Activated T-cell treated with anti-CD3 and anti-CD28 coated beads for 24 hours (primary cell): ENCODE data around the gene RSPH1.

Source experiments
- DNase-seq: peaks from one replicate; pipeline ENCODE4 v3.0.0-alpha.2; 2020; ENCODE audit warnings: low read depth

The RSPH1 gene

DNA sequence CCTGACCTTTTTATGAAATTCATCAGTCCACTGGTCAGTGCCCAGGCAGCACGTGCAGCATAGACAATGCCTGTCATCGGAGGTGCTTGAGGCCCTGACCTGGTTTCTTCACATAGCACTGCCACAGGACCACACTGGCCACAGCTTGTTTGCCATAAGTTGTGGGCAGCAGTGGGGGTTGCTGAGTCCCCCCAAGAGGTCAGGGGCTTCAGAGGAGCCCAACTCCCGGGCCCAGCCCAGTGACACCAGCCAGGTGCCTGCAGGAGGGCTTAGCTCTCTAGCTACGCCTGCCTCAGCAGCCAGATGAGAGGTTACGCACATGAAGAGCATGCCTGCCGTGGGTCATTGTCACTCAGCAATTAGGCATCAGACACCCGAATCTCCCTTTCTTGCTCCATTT, 50.7 kb downstream of the RSPH1 start:
- DNase-seq: no peak

DNA sequence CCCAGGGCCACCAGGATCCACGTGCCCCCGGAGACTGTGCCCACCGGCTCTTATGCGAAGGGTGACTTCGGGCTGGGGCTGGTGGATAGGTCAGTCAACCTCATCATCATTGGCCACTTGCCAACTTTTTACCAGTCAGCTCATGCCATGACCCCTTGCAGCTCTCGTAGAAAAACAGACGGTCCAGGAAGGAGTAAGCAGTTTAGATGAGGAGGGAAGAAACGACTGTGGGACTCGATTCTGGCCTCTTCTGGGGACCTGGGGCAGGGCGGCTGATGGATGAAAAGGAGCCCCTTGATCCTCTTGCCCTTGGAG, 51.3 kb downstream of the RSPH1 start:
- no peak for DNase-seq

GRCh38 chr21:42443876-42444744, 51.9 kb downstream of the RSPH1 start:
- DNase-seq: no peak

DNA sequence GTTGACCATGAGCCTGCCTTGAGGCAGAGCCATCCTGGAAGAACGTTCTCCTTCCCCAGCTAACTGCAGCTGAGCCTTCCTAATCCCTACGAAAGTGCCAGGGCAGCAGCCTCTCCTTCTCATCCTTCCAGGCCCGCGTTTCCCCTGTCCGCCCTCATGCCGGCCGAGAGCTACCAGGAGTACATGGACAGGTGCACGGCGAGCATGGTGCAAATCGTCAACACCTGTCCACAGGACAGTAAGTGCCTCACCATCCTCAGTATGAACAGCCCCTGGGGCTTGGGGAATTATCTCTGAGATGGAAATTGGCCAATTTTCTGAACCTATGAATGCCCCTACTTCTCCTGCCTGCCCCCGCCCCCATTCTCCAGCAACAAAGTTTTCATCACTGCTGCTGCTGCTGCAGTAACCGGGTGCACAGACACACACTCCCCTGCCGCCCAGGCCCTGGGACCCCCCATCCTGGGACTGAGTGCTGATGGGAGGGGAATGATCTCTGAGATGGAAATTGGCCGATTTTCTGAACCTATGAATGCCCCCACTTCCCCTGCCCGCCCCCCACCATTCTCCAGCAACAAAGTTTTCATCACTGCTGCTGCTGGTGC, 52.7 kb downstream of the RSPH1 start:
- DNase-seq: no peak

- no peak for DNase-seq
Observed at GRCh38 chr21:42441963-42442362, 54.1 kb downstream of the RSPH1 start.

DNA sequence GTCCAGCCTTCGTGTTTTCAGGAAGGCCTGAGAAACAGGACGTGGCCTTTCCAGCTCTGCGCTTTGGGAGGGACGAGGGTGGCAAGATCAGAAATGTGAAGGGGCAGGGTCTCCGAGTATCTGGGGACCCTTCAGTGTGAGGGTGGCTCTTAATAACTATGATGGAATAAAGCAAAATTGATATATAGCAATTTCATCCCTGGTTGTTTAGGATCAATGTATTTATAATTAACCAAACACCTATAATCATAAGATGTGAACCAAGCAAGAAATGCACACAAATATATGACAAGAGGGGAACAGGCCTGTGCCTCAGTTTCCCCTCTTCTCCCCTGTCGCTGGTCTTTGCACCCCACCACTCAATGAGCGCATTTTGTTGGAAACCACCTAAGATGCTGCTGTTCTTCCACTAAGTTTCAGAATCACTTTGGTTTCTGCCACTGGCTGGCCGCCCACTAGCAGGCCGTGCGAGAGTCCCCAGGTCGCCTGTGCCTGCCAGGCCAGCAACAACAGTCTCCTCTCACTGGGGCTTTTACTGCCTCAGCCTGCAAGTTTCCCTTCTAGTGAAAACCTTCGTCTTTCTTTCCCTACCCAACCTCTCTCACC, 55.7 kb downstream of the RSPH1 start:
- no peak for DNase-seq

- no peak for DNase-seq
Observed at GRCh38 chr21:42439284-42440186, 56.5 kb downstream of the RSPH1 start.

GRCh38 chr21:42438316-42439205, 57.5 kb downstream of the RSPH1 start:
- DNase-seq: no peak

DNA sequence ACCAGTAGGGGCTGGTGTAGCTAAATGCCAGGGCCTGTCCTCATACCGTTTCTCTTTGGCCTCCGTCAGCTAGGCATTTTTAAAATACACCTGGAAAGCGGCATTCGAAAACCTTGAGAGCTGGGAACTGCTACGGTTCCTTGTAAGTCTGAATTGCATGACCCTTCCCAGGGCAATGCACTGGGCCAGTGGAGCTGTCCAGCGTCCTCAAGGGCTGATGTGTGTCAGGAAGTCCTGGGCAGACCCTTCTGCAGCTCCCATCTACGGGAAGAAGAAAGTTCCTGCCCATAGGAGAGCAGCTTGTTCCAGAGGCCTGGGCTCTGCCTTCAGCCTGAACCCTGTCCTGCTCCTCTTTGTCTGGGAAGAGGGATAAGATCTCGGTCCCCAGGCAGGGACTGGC, 58.2 kb downstream of the RSPH1 start:
- DNase-seq: no peak

GRCh38 chr21:42436914-42437313, 59.1 kb downstream of the RSPH1 start:
- no peak for DNase-seq

GRCh38 chr21:42435833-42436232, 60.2 kb downstream of the RSPH1 start:
- no peak for DNase-seq

DNA sequence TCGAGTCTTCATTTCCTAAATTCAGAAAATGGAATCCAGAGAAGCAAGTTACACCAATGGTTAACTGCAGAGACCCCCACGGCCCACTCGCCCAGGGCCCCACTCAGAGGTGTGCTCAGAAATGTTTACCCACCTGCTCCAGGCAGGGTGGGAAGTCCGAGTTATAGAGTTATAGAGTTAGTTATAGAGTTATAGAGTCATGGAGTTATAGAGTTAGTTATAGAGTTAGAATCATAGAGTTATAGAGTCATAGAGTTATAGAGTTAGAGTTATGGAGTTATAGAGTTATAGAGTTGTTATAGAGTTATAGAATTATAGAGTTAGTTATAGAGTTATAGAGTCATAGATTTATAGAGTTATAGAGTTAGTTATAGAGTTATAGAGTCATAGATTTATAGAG, 60.6 kb downstream of the RSPH1 start:
- DNase-seq: no peak

DNA sequence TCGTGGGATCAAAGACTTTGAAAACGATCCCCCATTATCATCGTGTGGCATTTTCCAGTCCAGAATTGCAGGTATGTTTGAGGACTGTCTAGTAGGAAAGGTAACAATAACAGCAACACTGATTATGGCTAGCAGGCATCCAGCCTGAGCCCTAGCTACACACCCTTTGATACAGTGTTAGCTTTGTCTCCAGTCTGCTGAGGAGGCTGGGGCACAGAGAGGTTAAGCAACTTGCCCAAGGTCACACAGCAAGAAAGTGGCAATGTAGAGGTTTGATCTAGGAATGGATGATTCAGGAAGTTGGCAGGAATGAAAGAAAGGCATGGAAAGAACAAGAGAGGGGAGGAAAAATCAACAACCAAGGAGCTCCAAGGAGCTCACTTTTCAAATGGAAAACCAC, 61.1 kb downstream of the RSPH1 start:
- no peak for DNase-seq

DNA sequence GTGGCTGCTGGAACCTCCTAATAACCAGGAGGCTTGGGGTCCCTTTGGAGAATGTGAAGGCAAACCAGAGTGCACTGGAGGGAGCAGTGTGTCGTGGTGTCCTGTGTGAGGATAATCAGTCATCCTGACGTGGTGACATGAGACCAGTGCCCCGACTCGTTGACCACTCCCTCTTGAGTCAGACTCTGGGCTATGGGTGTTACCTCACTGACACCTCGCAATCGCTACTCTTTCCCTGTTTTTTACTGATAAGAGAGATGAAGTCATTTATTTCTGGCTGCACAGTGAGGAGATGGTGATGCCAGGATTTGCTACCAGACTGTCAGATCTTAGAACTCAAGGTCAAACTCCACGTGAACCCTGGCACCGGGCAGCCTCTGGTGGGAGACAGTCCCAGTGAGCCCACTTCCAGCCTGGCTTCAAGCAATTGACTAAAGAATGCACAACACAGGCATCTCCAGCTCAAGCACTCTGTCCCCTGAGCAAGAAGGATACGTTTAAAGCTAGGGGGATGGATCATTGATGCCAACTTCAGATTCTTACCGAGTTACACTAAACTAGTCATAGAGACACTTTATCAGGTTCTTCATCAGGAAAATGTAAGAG, 62.0 kb downstream of the RSPH1 start:
- DNase-seq: no peak

DNA sequence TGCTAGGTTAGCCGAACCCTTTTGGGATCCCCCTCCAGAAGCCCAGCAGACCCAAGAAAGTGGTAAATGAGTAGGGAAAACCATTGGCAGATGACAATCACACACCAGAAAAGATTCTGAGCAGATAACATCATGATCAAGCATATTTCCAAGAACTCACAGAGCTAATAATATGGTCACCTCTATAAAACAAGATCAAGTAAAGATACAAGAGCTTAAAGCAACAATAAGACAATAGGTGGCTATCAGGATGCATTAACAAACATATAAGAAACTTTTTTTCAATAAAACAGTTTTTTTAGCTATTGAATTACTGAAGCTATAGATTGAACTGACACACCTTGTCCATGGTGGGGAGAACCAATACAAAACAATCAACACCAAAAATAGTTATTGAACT, 63.3 kb downstream of the RSPH1 start:
- DNase-seq: no peak

GRCh38 chr21:42431196-42431595, 64.8 kb downstream of the RSPH1 start:
- DNase-seq: no peak

GRCh38 chr21:42430521-42430920, 65.5 kb downstream of the RSPH1 start:
- DNase-seq: no peak

DNA sequence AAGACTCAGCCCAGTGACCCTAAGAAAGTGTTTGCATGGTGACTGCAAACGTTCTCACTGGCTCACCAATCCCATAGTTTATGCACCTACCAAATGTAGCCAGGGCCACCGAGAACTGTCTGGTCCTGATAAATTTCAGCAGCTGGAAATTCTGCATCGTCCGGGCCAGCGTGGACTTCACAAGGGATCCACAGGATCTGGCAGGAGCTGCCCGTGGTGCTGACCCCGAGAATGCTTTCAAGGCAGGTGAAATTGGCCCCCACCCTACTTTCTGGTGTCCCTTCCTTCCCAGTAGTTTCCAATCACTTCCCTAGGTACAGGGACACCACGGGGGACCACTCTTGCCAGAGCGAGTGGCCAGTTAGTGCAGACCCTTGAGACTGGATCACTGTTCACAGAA, 66.2 kb downstream of the RSPH1 start:
- no peak for DNase-seq

DNA sequence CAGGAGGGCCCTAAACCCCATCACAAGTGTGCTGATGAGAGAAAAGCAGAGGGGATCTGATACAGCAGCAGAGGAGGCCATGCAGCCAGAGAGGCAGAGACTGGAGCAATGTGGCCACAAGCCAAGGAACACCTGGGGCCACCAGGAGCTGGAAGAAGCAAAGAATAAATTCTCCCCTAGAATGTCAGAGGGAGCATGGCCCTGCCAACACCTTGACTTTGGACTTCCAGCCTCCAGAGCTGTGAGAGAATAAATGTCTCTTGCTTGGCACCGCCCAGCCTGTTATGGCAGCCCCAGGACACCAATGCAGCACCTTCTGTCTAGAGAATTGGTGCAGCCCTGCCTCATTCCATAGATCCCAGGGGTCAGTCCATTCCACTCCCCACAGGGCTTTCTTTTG, 67.0 kb downstream of the RSPH1 start:
- no peak for DNase-seq

GRCh38 chr21:42427809-42428419, 68.1 kb downstream of the RSPH1 start:
- DNase-seq: no peak
